Limb (tissue), 2 donors: ENCODE measurements around the gene KMO.

Source experiments
- DNase-seq, 2 donors: peaks; one replicate each; pipeline ENCODE4 v3.0.0-alpha.2; 2016; ENCODE audit errors: extremely low spot score in 2 of 2

The KMO gene

GRCh38 chr1:241536969-241537368 is 4.8 kb downstream of the KMO start:
- DNase-seq = no peak

- DNase-seq = no peak
These were observed 10.2 kb downstream of the KMO start for GRCh38 chr1:241542199-241542907.

GRCh38 chr1:241548008-241548407 is 15.8 kb downstream of the KMO start:
- DNase-seq = no peak

GRCh38 chr1:241550318-241550717 is 18.1 kb downstream of the KMO start:
- DNase-seq = no peak

GRCh38 chr1:241551759-241552638 is 19.8 kb downstream of the KMO start:
- DNase-seq = no peak

- no peak for DNase-seq
These were observed 21.9 kb downstream of the KMO start for GRCh38 chr1:241553886-241554592.

GRCh38 chr1:241555526-241555925 is 23.3 kb downstream of the KMO start:
- no peak for DNase-seq

GRCh38 chr1:241557031-241557430 is 24.9 kb downstream of the KMO start:
- DNase-seq = no peak

GRCh38 chr1:241557551-241558193 is 25.5 kb downstream of the KMO start:
- no peak for DNase-seq

- no peak for DNase-seq
These were observed 28.1 kb downstream of the KMO start for GRCh38 chr1:241560146-241560848.

- DNase-seq = no peak
These were observed 28.6 kb downstream of the KMO start for GRCh38 chr1:241560849-241561187.

GRCh38 chr1:241569848-241570247 is 37.7 kb downstream of the KMO start:
- no peak for DNase-seq

- DNase-seq = no peak
These were observed 42.0 kb downstream of the KMO start for GRCh38 chr1:241574154-241574553.

- DNase-seq = no peak
These were observed 47.3 kb downstream of the KMO start for GRCh38 chr1:241579434-241579833.

- no peak for DNase-seq
These were observed 50.7 kb downstream of the KMO start for GRCh38 chr1:241582921-241583321.

GRCh38 chr1:241586905-241587512 is 54.8 kb downstream of the KMO start:
- DNase-seq = no peak

- no peak for DNase-seq
These were observed 57.3 kb downstream of the KMO start for GRCh38 chr1:241589521-241589920.

- DNase-seq = no peak
These were observed 58.5 kb downstream of the KMO start for GRCh38 chr1:241590719-241591118.

GRCh38 chr1:241591317-241591716 is 59.1 kb downstream of the KMO start:
- no peak for DNase-seq

- no peak for DNase-seq
These were observed 59.6 kb downstream of the KMO start for GRCh38 chr1:241591736-241592135.
